ENCODE measurements around the gene ACOT7.

The ACOT7 gene

GRCh38 chr1:6262555-6263420 lies 130.8 kb downstream of the ACOT7 start:
- TF ChIP-seq EZH2 (IDR thresholded peaks at IDR 0.05; ENCODE audit: borderline replicate concordance, low read depth, low read length, severe bottlenecking): no peak
- no peak for TF ChIP-seq CTCF (IDR thresholded peaks at IDR 0.05; ENCODE audit: borderline replicate concordance, extremely low read depth, low read length, poor library complexity, severe bottlenecking)
- no peak overlapping the region for H3K4me3 ChIP-seq (ENCODE audit: low read depth in 1 of 2, low read length in 2 of 2)
- H3K9me3 ChIP-seq (ENCODE audit: insufficient read depth, low read length, severe bottlenecking): no peaks in the 10 kb centered on the region
- no peak overlapping the region for H3K4me2 ChIP-seq (ENCODE audit: insufficient read depth, low read length)
- no peak overlapping the region for H3K27ac ChIP-seq (ENCODE audit: low read length)
- no peaks in the 10 kb centered on the region for H3K27me3 ChIP-seq (ENCODE audit: insufficient read depth, low read length, poor library complexity)
- peaks cover 66% of the 10 kb centered on the region for H4K20me1 ChIP-seq (ENCODE audit: insufficient read depth, low read length)
- ATAC-seq (ENCODE audit: insufficient read depth, low read depth): no peak
- H3K4me1 ChIP-seq (ENCODE audit: insufficient read depth, low read length): peaks cover 14% of the 10 kb centered on the region
- no peak overlapping the region for H2AFZ ChIP-seq (ENCODE audit: low read depth, low read length)
- peaks cover 39% of the 10 kb centered on the region for H3K36me3 ChIP-seq (ENCODE audit: insufficient read depth, low read length)
- H3K9ac ChIP-seq (ENCODE audit: low read depth, low read length): no peak overlapping the region
- no peaks in the 10 kb centered on the region for H3K79me2 ChIP-seq (ENCODE audit: insufficient read depth, low read length)
- DNase-seq: no peak

- Histone ChIP-seq H3K9me3 (ENCODE audit: insufficient read depth, low read length, severe bottlenecking) (no peaks in the 10 kb centered on the region), H3K27ac (ENCODE audit: low read length) (no peak overlapping the region), H3K36me3 (ENCODE audit: insufficient read depth, low read length) (peaks cover 34% of the 10 kb centered on the region), H3K79me2 (ENCODE audit: insufficient read depth, low read length) (no peaks in the 10 kb centered on the region), H2AFZ (ENCODE audit: low read depth, low read length) (no peak overlapping the region), H3K27me3 (ENCODE audit: insufficient read depth, low read length, poor library complexity) (no peaks in the 10 kb centered on the region), H3K4me3 (ENCODE audit: low read depth in 1 of 2, low read length in 2 of 2) (no peak overlapping the region), H3K4me2 (ENCODE audit: insufficient read depth, low read length) (no peak overlapping the region; the same call in 1 of the 2 replicates), H4K20me1 (ENCODE audit: insufficient read depth, low read length) (peaks cover 55% of the 10 kb centered on the region), H3K4me1 (ENCODE audit: insufficient read depth, low read length) (peaks cover 14% of the 10 kb centered on the region), H3K9ac (ENCODE audit: low read depth, low read length) (no peak overlapping the region)
- ATAC-seq (ENCODE audit: insufficient read depth, low read depth) (no peak), DNase-seq (no peak)
- TF ChIP-seq EZH2 (IDR thresholded peaks at IDR 0.05; ENCODE audit: borderline replicate concordance, low read depth, low read length, severe bottlenecking) (no peak), CTCF (IDR thresholded peaks at IDR 0.05; ENCODE audit: borderline replicate concordance, extremely low read depth, low read length, poor library complexity, severe bottlenecking) (no peak)
Measured at GRCh38 chr1:6261615-6261995, 132.0 kb downstream of the ACOT7 start.

- no peaks in the 10 kb centered on the region for H3K79me2 ChIP-seq (ENCODE audit: insufficient read depth, low read length)
- TF ChIP-seq EZH2 (IDR thresholded peaks at IDR 0.05; ENCODE audit: borderline replicate concordance, low read depth, low read length, severe bottlenecking) (no peak), CTCF (IDR thresholded peaks at IDR 0.05; ENCODE audit: borderline replicate concordance, extremely low read depth, low read length, poor library complexity, severe bottlenecking) (no peak)
- H3K9me3 ChIP-seq (ENCODE audit: insufficient read depth, low read length, severe bottlenecking): no peaks in the 10 kb centered on the region
- no peak within 1 kb of the TSS; the same call in 1 of the 2 replicates for H2AFZ ChIP-seq (ENCODE audit: low read depth, low read length)
- H3K27me3 ChIP-seq (ENCODE audit: insufficient read depth, low read length, poor library complexity): no peaks in the 10 kb centered on the region
- H3K4me3 ChIP-seq (ENCODE audit: low read depth in 1 of 2, low read length in 2 of 2): peak within 1 kb of the TSS in 1 of 2 experiments; percentile 55; a peak in 3 of 4 replicates
- peak within 1 kb of the TSS; percentile 41; the same call in 1 of the 2 replicates for H3K9ac ChIP-seq (ENCODE audit: low read depth, low read length)
- H3K27ac ChIP-seq (ENCODE audit: low read length): no peak within 1 kb of the TSS
- peaks cover 14% of the 10 kb centered on the region for H3K4me1 ChIP-seq (ENCODE audit: insufficient read depth, low read length)
- H3K4me2 ChIP-seq (ENCODE audit: insufficient read depth, low read length): peak within 1 kb of the TSS; percentile 77
- peaks cover 50% of the 10 kb centered on the region for H4K20me1 ChIP-seq (ENCODE audit: insufficient read depth, low read length)
- H3K36me3 ChIP-seq (ENCODE audit: insufficient read depth, low read length): peaks cover 29% of the 10 kb centered on the region
- DNase-seq: peak; percentile 34
- ATAC-seq (ENCODE audit: insufficient read depth, low read depth): peak; percentile 55
Measured at GRCh38 chr1:6260961-6261614, 132.5 kb downstream of the ACOT7 start, which contains the start of gene GPR153. Gene GPR153, minus strand, starts transcription at chr1:6261098. Its CDS starts 6,193 bp downstream, at chr1:6254905.
